PC-9 (cell line): ENCODE data around the gene GNB1.

Experiments used
- CTCF ChIP-seq: fragments of 200-600 bp; sonication (generic); conservative IDR thresholded peaks from 2 replicates; pipeline ENCODE4 v1.6.1; 2017; ENCODE audit warnings: mixed run types, antibody characterized with exemption, mild to moderate bottlenecking, moderate library complexity
- EZH2 ChIP-seq: fragments of 200-600 bp; sonication (generic); IDR thresholded peaks from 2 replicates; pipeline ENCODE4 v1.8.0; 2017; ENCODE audit warnings: antibody characterized with exemption, low read depth

DNA sequence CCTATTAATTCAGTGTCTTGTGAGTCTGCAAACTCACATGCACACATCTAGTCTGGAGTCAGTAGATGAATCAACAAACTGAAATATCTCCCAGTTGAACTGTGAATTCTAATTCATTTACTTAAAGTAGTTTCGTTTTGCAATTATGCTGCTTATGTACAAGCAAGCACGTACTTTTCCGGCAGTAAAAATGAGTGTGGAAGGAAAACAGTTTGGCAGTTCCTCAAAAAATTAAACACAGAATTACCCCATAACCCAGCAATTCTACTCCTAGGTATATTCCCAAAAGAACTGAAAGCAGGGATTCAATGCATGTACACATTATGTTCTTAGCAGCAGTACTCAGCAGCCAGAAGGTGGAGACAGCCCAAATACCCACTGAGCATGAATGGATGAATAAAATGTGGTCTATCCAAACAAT lies 49.3 kb downstream of the GNB1 start:
- no peak for TF ChIP-seq CTCF
- no peak for TF ChIP-seq EZH2
